ENCODE data around the gene ANKRD22. TPM values are rescaled to one million over a fixed set of nuclear protein-coding genes. Genes with fewer than 3 reads are reported as not detected.
A peak's percentile ranks its signal among the peaks of the same experiment; 100 is the strongest.

The ANKRD22 gene
- total RNA-seq, 1 donor from 2014 or later = not detected

DNA sequence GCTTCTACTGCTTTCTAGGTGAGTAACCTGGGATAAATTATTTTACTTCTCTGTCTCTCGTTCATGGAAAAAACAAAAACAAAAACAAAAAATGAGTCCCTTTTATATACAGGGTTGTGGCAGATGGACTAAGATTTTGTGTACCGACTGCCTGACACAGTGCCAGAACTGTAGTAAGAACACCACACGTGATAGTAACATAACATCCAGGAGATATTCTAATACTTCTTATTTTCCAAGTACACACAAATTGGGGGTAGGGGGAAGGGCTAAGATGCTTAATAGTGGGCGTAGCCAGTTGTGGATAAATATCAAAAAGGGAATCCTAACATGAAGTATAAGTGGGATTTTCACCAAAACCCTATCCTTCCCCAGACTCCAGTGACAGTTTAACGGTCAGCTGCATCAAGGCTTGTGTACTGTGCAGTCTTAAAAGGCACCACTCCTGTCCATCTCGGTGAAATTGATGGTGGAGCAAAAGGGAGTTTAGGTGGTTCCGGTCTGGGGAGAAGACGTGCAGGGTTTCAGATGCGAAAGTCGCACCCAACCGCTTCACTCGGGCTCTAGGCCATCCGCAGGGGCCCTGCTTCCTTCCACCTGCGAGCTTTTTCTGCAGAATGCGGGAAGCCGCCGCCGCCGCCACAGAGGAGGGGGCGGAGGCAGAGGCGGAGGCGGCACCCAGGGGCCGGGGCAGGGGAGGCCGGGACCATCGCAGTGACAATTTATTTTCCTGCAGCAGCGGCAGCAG is 28.1 kb upstream of the ANKRD22 start, which contains the start of gene STAMBPL1:
TSS of gene STAMBPL1 (plus strand) at position 712 of the 748 bp plus-strand sequence. CDS start 21,464 bp downstream, outside the sequence.
- DNase-seq (ENCODE audit: low read depth in 2 of 2) = no peak

DNA sequence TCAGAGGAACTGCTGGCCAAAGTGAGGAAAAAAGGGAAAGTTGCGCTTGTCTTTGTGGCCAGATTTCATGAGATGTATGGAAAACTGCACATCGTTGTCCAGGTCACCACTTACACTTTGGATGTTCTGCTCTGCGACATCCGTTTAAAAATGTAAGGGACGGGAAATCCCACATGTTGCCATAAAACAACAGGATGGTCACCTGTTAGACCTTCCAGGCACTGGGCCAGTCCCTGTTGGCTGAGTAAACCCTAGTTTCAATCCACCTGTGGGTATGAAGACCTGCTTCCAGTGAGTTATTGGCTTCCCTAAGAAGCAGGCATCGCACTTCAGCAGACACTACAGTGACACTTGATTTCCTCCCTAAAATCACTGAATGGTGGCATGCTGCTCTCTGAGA is 25.7 kb upstream of the ANKRD22 start:
- DNase-seq (ENCODE audit: low read depth in 2 of 2) = no peak

DNA sequence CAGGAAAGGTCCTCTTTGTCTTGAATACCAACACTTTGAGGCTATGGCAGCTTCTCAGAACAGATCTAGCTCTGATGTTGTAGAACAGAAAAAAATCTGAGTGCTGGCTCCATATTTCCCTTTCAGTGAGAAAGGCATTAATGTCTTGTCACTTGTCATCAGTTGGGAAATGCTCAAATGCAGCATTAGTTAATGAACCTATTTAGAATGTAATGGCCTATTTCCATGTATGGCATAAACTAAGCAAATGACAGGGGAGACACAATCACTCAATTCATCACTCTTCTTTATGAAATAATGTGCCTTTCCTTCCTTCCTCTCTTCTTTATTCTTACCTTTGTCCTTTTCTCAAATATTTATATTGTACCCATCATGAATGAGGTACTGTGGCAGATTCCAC is 23.4 kb upstream of the ANKRD22 start:
- no peak for DNase-seq (ENCODE audit: low read depth in 2 of 2)

DNA sequence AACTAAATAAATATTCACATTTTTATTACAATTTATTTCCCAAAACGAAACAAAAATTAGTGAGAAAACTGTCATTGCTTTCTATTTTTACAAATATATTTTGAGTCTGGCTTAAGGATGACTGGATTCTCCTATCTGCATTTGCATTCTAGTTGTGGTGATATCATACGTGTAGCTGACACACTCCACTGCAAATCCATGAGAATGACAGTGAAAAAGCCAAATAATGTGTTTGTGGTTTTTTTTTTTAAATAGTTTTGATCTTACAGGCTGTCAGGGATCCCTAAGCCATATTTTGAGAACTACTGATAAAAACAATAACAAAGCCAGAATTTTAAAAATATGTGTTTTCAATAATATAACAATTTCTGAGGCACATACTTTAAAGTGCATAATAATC is 22.6 kb upstream of the ANKRD22 start:
- DNase-seq (ENCODE audit: low read depth in 2 of 2) = no peak

DNA sequence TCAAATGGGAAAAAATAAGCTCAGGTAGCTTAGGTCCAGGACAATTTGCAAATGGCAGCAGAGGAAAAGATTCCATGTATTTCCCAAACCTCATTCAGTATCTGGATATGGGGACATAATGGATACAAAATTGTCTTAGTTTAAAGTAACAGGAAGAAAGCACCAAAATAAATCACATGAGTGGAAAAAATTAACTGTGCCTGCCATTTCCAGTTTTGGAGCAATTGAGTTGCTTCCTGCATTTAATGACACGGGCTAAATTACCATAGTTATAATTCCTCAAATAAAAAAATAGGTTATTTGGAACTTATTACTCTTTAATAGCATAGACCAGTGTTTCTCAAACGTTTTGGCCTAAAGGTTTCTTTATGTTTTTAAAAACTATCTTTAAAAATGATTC is 22.1 kb upstream of the ANKRD22 start:
- DNase-seq (ENCODE audit: low read depth in 2 of 2) = peak in 1 of 2 donors; percentile 58

DNA sequence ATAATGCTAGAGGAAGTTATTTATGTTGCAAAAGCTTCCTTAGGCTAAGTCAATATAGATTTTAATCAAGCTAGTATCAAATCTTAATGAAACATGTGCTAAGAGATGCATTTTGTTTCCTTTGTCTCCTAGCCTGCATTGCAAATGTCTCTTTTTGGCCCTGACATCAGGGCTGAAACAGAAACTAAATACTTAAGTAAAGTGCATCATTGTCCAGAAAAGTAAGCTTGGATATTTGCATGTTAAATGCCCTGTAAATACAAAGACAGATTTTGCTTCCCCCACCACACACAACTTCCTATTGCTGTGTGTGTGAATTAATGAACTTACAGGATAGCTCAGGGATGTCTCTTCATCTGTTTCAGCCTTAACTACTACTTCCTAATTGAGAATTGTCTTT is 18.4 kb upstream of the ANKRD22 start:
- no peak for DNase-seq (ENCODE audit: low read depth in 2 of 2)

DNA sequence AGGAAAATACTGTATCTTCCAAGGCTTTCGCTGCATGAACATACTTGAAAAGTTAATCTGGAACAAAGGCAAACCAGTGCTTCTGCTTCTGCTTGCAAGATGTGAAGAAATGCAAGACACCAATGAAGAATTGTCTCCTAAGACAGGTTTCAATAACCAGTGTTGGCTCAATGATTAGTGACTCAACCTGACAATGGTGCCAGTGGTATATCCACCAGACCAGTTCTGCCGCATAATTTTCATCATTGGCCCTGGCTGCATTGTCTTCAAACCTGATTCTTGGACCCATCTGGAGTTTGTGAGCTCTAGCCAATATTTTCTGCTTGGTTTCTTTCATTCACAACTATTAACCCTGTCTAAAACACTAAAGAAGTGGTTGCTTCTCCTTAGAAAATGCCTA is 14.8 kb upstream of the ANKRD22 start:
- DNase-seq (ENCODE audit: low read depth in 2 of 2) = no peak

DNA sequence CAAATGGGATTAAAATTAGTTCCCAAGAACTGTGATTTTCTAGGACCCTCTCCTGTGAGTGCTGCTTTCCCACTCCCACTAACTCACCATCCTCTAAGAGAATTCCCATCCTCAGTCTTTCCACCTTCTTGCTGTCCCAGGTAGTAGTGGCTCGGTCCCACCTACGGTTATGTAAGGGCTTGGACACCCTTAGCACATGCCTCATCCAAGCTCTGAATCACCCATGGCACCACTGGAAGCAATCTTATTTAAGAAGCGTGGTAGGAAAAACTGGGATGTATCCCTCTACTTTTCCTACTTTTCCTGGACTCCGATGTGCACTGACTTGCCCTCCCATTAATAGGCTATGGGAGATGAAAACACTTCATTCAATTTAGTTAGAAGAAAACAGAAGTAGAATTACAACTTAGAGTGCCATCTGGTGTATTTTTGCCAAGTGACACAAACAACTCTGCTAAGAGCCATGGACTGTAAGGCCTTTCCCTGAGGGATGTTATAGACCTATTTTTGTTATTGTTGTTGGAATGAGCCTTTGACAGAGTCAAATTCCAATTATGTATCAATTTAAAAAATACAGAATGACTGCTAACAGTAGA is 13.7 kb upstream of the ANKRD22 start:
- DNase-seq (ENCODE audit: low read depth in 2 of 2) = no peak

DNA sequence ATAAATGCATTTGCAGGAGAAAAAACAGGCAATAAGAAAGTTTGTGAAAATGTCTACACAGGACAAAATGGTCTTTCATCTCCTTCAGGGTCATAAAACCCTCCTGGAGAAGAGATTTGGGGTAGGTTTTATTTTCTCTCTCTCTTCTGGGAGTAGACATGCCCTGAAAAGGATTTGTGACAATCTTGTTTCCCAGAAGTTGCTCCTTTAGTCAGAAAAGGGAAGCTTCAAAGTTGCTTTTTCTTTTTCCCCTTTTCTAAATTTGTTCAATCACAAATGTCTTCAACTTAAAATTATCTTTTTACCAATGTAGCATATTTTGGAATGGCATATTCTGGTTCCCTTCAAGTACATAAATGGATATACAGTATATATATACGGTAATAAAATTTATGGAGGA is 9.4 kb upstream of the ANKRD22 start:
- no peak for DNase-seq (ENCODE audit: low read depth in 2 of 2)

DNA sequence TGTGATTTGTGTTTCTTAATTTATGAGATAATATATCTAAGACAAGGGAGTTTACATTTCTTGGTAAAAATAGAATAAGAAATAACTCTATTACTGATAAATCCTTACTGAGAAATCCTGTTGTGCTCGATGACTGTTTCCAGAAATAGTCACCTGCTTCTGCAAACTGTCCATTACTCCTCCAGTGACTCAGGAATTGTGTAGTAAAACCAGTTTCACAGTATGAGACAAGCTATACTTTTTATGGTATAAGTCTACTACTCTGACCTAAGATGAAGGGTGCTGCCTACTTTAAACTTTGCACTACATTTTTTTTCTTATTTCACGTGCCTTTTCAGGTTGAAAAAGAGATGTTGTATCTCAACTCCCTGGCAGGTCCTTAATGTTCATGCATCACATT is 6.8 kb upstream of the ANKRD22 start:
- no peak for DNase-seq (ENCODE audit: low read depth in 2 of 2)

DNA sequence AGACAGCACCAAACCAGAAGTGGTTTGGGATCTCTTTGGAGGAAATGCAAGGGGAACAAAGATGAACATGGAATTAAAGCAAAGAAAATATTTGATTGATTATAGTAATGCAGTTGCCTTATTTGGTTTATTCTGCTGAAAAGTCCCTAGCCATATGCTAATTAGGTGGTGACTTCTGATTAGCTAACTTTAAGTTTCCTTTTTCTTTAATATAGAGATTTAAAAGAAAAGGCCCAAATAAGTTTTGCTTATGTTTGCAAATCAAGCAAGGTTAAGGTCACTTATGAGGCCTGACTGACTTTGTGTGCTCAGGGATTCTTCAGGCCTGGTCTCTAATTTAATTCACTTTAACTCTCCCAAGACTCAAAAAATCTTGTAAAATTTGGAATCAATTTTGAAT is 6.2 kb upstream of the ANKRD22 start:
- DNase-seq (ENCODE audit: low read depth in 2 of 2) = no peak

DNA sequence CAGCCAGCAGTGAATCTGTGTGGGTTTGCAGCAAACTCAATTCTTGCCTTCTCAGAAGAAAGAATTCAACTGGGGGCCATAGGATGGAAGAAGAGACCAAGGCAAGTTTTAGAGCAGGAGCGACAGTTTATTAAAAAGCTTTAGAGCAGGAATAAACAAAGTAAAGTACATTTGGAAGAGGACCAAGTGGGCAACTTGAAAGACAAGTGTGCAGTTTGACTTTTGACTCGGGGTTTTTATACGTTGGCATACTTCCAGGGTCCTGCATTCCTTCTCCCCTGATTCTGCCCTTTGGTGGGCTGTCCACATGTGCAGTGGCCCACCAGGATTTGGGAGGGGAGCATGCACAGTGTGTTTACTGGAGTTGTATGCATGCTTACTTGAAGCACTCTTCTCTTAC is 3.0 kb upstream of the ANKRD22 start:
- DNase-seq (ENCODE audit: low read depth in 2 of 2) = no peak

DNA sequence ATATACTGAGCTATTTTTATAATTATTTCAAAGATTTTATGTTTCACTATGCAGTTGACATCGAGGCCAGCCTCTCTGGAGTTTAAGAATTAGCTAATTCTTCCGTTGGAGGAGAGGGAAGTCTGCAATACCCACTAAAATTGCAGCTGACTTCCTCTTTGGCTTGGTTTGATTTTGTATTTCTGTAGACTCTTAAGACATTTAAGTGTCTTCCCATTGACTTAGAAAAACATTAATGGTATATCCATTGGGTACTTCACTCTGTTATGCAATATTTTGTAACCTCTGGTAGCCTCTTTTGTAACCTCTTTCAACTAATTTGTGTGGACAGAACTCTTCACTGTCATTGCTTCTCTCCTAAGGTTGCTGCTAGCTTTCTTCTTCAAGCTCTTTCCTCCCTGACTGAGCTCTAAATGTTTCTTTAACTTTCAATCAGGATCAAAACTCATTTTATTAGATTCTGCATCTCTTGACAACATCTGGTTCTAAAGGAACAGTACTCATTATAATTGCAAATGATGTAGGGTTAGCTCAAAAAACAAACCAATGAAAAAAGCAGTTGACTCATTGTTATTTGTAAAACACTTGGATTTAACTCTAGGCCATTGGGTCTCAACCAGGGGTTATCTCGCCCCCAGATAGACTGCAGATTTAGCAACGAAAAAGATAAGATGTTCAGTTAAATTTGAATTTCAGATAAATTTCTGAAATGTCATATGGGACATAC is 1.7 kb upstream of the ANKRD22 start:
- no peak for DNase-seq (ENCODE audit: low read depth in 2 of 2)

DNA sequence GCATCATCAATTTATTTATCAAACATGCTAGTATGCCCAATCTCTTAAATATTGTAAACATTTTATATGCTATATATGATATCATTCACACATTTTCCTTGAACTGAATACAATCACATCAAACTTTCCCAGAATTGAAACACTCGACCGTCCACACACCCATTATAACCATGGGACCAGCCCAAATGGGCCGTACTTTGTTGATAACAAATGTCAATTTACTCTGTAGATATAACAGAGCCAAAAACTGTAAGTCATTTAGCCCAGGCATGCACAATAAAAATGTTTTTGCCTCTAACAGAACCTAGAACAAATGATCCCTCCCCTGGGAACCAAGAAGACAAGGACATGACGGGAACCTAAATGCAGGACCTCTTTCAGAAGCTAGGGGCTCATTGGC is 683 bp upstream of the ANKRD22 start:
- DNase-seq (ENCODE audit: low read depth in 2 of 2) = no peak

DNA sequence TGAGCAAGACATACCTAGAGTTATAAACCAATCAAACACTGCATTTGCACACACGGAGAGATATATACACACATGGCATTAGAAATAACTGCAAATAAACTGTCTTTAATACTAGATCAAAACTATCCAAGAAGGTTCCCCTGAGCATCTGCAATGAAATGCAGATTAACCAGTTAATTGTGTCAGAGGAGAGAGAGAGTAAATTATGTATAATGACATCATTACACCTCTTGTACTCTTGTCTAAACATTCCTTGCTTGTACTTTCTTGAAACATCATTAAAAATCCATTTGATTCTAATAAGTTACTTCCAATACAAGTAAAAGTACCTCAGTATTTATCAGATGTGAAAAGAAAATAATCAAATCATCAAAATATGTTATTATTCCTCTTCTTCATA is 932 bp downstream of the ANKRD22 start:
- DNase-seq (ENCODE audit: low read depth in 2 of 2) = no peak

DNA sequence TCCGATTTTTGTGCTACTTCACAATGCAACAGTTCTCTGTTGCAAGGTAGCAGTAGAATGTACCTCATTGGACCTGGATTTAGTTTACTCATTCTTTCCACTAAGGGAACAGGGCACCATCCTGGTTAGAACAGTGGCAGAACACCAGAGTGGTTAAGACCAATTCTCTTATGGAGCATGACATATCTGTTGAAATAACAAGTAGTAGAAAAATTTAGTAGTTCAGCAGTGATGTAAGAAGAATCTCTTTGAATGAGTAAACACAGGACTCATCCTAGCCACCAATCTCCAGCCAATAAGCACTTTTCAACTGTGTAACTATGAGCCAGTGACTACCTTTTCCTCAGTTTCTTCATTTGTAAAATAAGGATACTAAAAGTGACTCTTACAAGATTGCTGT is 2.4 kb downstream of the ANKRD22 start:
- no peak for DNase-seq (ENCODE audit: low read depth in 2 of 2)

DNA sequence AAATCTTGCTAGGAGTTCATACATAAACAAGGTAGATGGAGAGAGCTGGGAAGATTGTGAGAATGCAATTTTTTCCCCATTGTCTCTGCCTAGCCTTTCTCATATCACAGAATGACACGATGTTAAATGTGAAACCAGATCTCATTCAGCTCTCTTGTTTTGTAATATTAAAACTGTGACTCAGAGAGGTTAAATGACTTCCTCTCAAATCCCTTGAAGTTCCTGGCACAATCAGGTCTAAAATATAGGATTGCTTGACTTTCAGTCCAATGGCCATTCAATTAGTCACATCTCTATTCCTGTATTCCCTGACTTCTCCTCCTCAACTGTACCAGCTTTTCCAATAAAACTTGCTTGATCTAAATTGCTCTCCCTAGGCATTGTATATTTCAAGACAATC is 3.1 kb downstream of the ANKRD22 start:
- peak; percentile 13 to 75 for DNase-seq (ENCODE audit: low read depth in 2 of 2)

DNA sequence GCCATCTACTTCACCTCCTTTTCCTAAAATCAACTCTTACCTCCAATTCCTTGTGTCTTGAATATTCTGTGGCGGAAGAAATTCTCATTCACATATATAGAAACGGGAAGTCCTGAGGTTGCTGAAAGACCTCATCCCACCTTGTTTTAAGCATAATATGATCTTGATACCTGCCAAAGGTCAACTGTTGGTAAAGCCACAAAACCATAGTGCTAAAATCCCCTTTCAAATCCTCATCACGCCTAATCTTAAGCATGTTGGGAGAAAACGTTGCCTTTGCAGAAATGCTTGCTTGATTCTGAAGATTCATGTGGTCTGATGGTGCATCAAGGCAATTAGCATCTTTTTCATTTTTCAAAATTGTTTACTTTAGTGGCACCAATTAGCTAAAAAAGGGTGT is 8.5 kb downstream of the ANKRD22 start:
- no peak for DNase-seq (ENCODE audit: low read depth in 2 of 2)

DNA sequence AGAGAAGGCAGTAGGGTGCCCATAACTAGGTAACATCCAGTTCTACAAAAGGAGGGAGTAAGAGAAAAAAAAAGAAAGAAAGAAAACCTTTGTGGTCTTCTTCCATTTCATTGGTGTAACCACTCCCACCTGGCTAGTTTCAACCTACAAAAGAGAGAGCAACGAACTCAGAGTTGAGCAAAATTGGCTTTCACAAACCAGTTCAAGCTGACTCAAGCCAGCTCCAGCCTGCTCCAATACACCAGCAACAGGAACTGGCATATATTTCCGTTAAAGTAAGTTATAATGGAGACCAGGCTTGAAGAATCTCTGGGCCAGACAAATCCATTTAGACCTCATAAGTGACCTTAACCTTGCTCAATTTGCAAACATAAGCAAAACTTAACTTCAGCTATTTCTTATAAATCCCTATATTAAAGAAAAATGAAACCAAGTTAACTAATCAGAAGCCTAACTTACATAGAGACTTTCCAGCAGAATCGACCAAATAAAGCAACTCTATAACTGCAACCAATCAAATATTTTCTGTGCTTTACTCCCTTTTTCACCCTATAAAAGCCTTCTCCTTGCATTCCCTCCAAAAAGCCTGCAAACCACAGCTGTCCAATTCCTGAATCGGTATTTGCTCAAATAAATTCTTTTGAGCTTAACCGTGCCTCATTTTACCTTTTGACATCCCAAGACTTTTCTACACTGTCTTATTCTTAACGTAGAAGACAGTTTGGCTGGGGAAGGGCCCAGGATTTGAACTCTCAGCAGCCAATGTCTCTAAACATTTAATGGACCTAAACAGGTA is 10.1 kb downstream of the ANKRD22 start:
- DNase-seq (ENCODE audit: low read depth in 2 of 2) = no peak

DNA sequence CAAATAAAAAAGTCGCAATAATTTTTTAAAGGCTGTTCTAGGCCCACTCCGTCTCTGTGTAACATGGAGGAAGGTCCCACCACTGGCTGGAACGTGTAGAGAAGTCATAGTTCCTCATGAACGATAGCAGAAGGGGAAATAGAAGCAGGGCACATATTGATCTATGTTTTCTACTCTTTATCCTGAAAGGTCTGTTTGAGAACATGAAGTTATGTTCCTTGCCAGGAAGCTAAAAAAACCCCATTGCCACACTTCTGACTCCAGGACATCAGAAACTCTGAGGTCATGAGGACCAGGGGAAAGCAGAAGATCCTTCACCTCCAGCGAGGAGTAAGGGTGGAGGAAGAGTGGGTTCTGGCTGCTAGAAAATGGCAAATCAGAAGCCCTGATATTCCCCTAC is 10.8 kb downstream of the ANKRD22 start:
- no peak for DNase-seq (ENCODE audit: low read depth in 2 of 2)

DNA sequence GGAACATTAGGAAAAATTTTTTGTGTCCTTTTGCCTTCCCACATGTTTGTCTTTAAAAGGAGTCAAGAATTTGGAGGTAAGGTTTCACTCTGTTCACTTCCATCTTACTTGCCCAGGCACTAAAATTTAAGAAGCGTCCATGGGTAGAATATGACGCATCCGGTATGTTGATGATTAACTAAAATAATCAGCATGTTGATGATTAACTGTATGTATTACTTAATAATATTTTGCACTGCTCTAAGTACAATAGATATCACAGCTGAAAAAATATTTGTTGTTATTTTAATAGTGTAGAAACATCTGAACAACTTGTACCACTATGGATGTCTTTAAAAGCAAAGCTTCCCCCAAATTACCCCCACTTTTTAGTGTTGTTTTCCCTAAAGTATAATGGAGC is 11.5 kb downstream of the ANKRD22 start:
- DNase-seq (ENCODE audit: low read depth in 2 of 2) = no peak

DNA sequence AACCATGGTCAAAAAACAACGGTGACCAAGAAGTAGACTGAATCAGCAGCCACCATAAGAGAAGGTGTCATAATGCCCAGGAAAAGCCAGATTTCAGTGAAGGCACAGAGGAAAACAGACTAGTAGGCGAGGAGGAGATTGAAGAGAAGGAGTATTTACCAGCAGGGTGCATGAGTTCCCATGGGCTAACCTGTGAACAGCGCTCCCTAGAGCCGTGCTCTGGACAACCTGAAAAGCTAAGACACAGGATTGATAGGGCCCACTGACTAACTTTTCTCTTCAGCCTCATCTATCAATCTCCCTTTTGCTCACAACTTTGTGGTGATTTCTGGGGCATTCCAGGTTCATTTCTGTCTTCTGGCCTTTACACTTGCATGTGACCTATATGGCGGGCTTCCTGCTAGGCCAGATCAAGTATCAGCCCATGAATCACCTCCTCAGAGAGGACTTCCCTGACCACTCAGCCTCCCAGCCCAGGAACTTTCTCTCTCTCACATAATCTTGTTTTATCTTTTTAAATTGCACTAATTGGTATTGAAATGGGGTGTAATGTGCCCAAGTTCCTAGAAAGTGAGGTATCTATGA is 12.8 kb downstream of the ANKRD22 start:
- no peak for DNase-seq (ENCODE audit: low read depth in 2 of 2)

All from lung microvascular endothelial cell (primary cell).